Stimulated activated CD4-positive, alpha-beta T cell treated with anti-CD3 and anti-CD28 coated beads, Interleukin-4, amount 100 ng/mL, for 1 hour (primary cell): ENCODE results near the gene TNFRSF1B.
A peak's percentile ranks its signal among the peaks of the same experiment; 100 is the strongest.

Experiments
- DNase-seq: peaks from one replicate; pipeline ENCODE4 v3.0.0-alpha.2; 2020

Gene TNFRSF1B

GRCh38 chr1:12166834-12167492 lies at the start of gene TNFRSF1B:
TNFRSF1B (plus strand) TSS chr1:12166991; CDS start chr1:12167092, 101 bp downstream.
- peak; percentile 77 for DNase-seq

DNA sequence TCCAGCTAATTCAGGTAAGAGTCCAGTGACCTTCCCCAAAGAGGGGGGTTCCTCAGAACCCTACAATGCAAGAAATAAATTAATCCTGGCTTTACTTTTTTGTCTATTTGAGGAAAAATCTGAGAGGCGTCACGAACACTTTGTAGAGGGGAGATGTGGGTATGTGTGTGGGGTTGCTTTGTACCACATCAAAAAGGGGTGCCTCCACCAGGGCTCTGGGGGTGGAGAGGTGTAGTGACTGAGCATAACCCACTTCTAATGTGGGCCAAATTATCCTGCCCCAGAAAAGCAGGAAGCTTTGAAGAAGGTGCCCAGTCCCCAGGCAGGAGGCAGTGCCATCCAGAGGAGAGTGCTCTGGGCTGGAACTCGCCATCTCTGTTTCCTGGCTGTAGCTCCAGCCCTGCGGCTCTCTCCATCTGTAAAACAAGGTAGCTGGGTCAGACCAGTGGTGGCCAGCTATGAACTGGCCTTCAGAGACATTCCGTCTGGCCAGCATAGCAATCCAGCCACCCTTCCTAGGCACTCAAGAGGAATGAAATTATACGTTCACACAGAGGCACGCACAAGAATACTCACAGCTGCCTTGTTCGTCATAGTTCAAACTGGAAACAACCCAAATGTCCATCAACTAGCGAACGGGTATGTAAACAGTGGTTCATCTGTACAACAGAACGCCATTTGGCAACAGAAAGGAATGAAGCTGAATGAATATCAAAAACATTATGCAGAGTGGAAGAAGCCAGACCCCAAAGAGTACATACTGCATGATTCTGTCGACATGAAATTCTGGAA lies 45.4 kb upstream of the TNFRSF1B start:
- no peak for DNase-seq

- no peak for DNase-seq
Measured at GRCh38 chr1:12123172-12123571, 43.6 kb upstream of the TNFRSF1B start.

- peak; percentile 75 for DNase-seq
Measured at GRCh38 chr1:12124693-12125421, 41.9 kb upstream of the TNFRSF1B start.

DNA sequence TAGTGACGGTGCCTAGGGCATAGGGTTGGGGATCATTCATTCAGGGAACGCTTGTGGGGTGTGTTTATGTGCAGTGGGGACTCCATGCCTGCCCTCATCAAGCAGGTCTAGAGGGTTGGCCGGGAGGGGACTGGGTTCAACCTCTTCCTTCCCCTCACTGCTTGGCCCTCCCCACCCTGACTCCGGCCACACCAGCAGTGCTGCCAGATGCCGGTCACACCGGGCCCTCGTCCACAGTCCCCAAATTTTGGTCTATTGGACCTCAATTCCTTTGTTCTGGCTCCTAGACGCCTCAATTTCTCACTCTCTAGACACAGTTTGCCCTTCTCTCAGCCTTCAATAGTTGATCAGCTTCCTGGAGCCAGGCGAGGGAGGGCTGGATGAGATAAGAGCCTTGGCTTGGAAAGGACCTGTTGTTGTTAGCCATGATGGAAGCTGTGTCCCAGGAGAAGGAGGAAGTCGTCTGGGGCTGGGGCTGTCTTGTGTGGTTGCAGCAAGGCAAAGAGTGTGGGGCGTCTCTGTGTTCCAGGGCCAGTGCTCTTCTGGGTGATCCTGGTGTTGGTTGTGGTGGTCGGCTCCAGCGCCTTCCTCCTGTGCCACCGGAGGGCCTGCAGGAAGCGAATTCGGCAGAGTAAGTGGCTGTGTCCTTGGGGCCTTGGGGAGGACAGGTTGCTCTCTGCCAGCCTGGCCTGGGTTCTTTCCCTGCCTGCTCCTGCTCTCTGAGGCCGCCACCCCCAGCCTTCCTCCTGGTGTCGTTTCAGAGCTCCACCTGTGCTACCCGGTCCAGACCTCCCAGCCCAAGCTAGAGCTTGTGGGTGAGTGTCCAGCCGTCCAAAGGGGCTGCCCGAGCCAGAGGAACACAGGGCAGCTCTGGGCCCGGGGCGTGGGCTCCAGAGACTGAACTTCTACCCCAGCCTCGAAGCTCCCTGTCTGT lies 41.1 kb upstream of the TNFRSF1B start:
- no peak for DNase-seq

DNA sequence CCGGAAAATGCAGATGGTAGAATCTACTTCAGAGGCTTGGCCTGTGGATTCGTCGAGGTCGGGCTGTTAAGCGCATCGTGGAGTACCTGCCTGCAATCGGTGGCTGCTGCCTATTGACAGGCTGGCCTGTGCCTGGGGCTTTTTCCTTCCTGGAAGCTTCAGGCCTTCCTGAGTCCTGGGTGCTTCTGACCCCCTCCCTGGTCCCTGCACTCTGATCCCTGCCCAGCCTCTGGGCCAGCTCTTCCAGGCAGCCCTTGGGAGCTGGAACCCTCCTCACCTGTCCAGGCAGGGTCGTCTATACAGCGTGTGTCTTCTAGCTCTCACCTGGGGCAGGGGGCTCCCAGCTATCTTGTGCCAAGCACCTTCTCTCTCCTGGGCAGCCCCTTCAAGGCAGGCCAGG lies 40.0 kb upstream of the TNFRSF1B start:
- no peak for DNase-seq

GRCh38 chr1:12127206-12127810 lies 39.5 kb upstream of the TNFRSF1B start:
- no peak for DNase-seq

DNA sequence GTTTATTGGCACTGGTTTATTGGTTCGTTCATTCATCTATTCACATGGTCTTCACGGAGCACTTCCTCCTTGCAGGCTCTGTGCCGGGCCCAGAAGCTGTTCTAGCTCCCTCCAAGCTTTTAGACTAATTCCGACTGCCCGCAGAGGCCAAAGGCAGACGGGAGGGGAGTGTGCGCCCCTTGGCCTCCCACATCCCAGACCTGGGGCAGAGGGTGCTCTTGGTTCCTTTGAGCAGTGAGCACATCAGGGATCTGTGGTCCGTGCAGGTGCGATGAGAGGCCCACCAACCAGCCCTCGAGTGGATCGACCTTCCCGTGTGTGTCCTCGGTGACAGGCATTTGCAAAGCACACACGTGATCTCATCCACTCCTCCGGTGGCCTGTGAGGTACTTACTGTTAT lies 38.7 kb upstream of the TNFRSF1B start:
- no peak for DNase-seq

DNA sequence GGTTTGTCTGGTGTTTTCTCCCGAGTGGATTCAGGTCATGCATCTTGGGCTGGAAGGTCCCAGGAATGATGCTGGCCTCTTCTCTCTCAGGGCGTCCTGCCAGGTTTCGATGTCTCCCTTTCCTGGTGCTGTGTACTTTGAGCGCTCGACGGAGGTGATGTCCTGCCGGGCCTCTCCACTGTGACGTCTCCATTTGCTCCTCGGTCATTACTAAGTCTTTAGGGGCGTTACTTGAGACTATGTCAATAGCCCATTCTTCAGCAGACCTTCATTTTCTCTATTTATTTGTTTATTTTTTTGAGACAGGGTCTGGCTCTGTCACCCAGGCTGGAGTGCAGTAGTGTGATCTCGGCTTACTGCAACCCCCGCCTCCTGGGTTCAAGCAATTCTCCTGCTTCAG lies 37.2 kb upstream of the TNFRSF1B start:
- no peak for DNase-seq

GRCh38 chr1:12130466-12131130 lies 36.2 kb upstream of the TNFRSF1B start:
- no peak for DNase-seq

DNA sequence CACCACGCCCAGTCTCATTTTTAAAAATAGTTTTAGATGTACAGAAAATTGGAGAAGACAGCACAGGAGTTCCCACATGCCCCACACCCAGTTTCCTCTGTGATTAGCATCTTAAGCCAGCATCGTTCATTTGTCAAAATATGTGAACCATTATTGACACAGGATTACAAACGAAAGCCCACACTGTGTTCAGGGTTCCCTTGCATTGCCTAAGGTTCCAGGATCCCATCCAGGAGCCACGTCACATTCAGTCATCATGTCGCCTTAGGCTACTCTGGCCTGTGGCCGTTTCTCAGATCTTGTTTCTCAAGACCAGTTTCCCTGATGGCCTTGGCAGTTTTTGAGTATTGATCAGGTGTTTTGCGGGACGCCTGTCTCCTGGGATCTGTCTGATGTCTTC lies 34.7 kb upstream of the TNFRSF1B start:
- DNase-seq, result no peak

- no peak for DNase-seq
Measured at GRCh38 chr1:12134716-12135115, 32.1 kb upstream of the TNFRSF1B start.

DNA sequence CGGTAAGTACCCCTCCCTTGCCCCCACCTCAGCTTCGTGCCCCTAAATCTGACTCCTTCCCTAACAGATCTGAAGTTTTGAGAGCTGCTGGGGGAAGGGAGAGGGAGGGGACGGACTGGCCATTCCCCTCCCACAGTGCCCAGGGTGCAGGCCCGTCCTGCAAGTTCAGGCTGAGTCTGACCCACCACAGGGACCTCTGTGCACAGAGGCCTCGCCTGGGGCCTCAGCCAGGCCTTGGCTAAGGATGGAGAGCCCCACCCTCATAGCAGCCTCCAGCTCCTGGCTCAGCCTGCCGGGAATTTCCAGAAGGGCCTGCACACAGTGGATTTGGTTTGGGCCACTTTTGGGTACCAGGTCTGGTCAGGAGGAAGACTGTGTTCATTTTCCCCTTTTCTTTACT lies 31.2 kb upstream of the TNFRSF1B start:
- no peak for DNase-seq

DNA sequence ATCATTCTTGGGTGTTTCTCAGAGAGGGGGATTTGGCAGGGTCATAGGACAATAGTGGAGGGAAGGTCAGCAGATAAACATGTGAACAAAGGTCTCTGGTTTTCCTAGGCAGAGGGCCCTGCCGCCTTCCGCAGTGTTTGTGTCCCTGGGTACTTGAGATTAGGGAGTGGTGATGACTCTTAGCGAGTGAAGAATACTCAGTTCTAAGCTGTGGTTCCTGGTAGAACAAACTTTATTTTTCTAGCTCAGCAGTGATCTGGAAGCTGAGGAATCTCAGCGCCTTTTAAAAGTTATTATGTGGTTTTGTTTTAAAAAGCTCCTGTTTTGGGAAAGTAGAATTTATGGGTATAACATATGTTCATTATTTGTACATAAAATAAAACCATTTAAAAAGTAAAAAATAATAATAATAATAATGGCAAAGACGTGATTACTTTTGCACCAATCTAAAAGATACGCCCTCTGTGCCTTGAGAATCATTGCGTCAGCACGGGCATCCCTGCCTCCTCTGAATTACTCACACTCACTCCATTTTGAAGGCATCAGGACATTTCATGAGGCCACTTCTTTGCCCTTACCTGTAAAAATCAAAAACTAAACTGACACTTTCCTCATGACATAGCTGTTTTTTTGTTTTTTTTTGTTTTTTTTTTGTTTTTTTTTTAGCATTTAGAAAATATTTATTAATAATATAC lies 29.7 kb upstream of the TNFRSF1B start:
- no peak for DNase-seq

DNA sequence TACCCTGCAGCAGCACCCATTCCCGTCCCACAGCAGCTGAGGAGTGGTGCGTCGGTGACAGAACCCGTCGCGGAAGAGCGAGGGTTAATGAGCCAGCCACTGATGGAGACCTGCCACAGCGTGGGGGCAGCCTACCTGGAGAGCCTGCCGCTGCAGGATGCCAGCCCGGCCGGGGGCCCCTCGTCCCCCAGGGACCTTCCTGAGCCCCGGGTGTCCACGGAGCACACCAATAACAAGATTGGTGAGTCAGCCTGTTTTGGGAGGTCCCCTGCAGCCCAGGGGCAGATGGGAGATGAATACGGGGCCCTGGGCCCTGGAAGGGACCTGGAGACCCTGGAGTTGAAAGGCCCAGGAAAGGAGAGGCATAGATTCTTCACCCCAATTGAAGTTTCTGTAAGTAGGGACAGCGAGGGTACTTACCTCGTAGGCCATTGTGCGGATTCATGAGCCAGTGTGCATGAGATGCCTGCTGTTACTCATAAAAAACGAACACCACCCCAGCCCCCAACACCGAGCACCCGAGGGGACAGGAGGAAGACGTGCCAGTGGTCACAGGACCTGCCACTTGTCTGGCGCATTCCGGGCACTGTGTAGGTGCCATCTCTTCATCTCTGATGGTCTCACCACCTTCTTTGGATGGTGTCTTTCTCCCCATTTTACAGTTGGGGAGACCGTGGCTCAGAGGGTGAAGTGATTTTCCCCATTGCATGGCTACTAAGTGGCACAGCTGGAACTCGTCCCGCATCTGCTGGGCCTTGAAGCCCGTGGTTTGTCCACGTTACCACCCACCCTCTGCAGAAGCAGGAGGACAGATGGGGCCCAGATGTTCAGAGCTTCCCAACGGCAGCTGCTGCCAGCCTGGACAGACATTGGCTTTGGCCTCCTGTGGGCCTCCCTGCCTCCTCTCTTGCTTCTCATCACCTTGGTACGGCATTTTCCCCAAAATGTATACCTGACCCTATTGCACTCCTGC lies 28.3 kb upstream of the TNFRSF1B start:
- no peak for DNase-seq

GRCh38 chr1:12140016-12140415 lies 26.8 kb upstream of the TNFRSF1B start:
- DNase-seq, result no peak

- DNase-seq, result no peak
Measured at GRCh38 chr1:12140515-12141162, 26.2 kb upstream of the TNFRSF1B start.

- no peak for DNase-seq
Measured at GRCh38 chr1:12141163-12141850, 25.5 kb upstream of the TNFRSF1B start.
